SK-N-SH (cell line): ENCODE results near the gene SMIM8.

Experiments used
- CHD2 ChIP-seq: fragments of 150-350 bp; IDR thresholded peaks from 2 replicates; pipeline ENCODE4 v1.6.1; 2018; ENCODE audit warnings: low read length; ENCODE audit not compliant: partially characterized antibody
- CTCF ChIP-seq: fragments of 200-600 bp; sonication (generic); IDR thresholded peaks from 2 replicates; pipeline ENCODE4 v1.6.1; 2017; ENCODE audit warnings: antibody characterized with exemption, mild to moderate bottlenecking, moderate library complexity
- EZH2phosphoT487 ChIP-seq: fragments of 200-600 bp; sonication (generic); IDR thresholded peaks from 2 replicates; pipeline ENCODE4 v1.6.1; 2017; ENCODE audit warnings: low read depth, mixed run types, mild to moderate bottlenecking, antibody characterized with exemption, moderate library complexity, borderline replicate concordance
- FOXM1 ChIP-seq: IDR thresholded peaks from 2 replicates; pipeline ENCODE4 v1.4.0; 2012; ENCODE audit warnings: low read depth, mild to moderate bottlenecking
- GABPA ChIP-seq: IDR thresholded peaks from 2 replicates; pipeline ENCODE4 v1.4.0; 2012; ENCODE audit warnings: low read depth, mild to moderate bottlenecking
- MEF2A ChIP-seq: IDR thresholded peaks from 2 replicates; pipeline ENCODE4 v1.4.0; 2012; ENCODE audit warnings: low read depth, borderline replicate concordance
- MXI1 ChIP-seq: IDR thresholded peaks from 2 replicates; pipeline ENCODE4 v1.6.1; 2012; ENCODE audit warnings: mild to moderate bottlenecking, low read depth, low read length, improper control_type of control experiment
- REST ChIP-seq: IDR thresholded peaks from 2 replicates; pipeline ENCODE4 v1.6.1; 2012; ENCODE audit warnings: mild to moderate bottlenecking, low read depth, low read length, moderate library complexity
- RFX5 ChIP-seq: IDR thresholded peaks from 2 replicates; pipeline ENCODE4 v1.6.1; 2012; ENCODE audit warnings: mild to moderate bottlenecking, improper control_type of control experiment, low read length
- RXRA ChIP-seq: IDR thresholded peaks from 2 replicates; pipeline ENCODE4 v1.4.0; 2012; ENCODE audit warnings: low read depth, mild to moderate bottlenecking, borderline replicate concordance
- SIN3A ChIP-seq: IDR thresholded peaks from 2 replicates; pipeline ENCODE4 v1.6.1; 2012; ENCODE audit warnings: low read depth, mild to moderate bottlenecking, low read length, moderate library complexity, borderline replicate concordance
- SMC3 ChIP-seq: IDR thresholded peaks from 2 replicates; pipeline ENCODE4 v1.6.1; 2012; ENCODE audit warnings: low read depth, low read length, improper control_type of control experiment
- USF2 ChIP-seq: fragments of 150-350 bp; IDR thresholded peaks from 2 replicates; pipeline ENCODE4 v1.6.1; 2017; ENCODE audit warnings: antibody characterized with exemption, low read length, low read depth, borderline replicate concordance
- YY1 ChIP-seq: IDR thresholded peaks from 2 replicates; pipeline ENCODE4 v1.4.0; 2012; ENCODE audit warnings: low read depth, mild to moderate bottlenecking

- TF ChIP-seq YY1 (no peak), CTCF (no peak), REST (no peak), RXRA (no peak), FOXM1 (no peak), SIN3A (no peak), EZH2phosphoT487 (no peak), CHD2 (no peak), GABPA (no peak), SMC3 (no peak), MEF2A (no peak), USF2 (no peak), MXI1 (no peak), RFX5 (no peak)
Measured at GRCh38 chr6:87375315-87375714, 52.9 kb downstream of the SMIM8 start.
